Prostate gland (tissue), 2 donors: ENCODE results near the gene CD200. TPM values are rescaled to one million over a fixed set of nuclear protein-coding genes. Genes with fewer than 3 reads are reported as not detected.

Source experiments
- DNase-seq: peaks from one replicate; pipeline ENCODE4 v3.0.0-alpha.2; 2019; ENCODE audit warnings: low spot score
- H3K27ac ChIP-seq, 2 donors: fragments of 200-600 bp; sonication (generic); 2 replicates each; pipeline ENCODE4 v1.5.1; 2017 to 2019
- H3K27me3 ChIP-seq: fragments of 200-600 bp; sonication (generic); replicated peaks from 2 replicates; pipeline ENCODE4 v1.5.1; 2019; ENCODE audit not compliant: insufficient read depth
- H3K36me3 ChIP-seq, 2 donors: fragments of 200-600 bp; sonication (generic); 1 replicate in 1 of 2; 2 replicates in 1 of 2; pipeline versions ENCODE4 v1.5.1 to v1.8.1; 2017 to 2019
- H3K4me1 ChIP-seq: fragments of 200-600 bp; sonication (generic); replicated peaks from 2 replicates; pipeline ENCODE4 v1.5.1; 2019
- H3K4me3 ChIP-seq, 2 donors: fragments of 200-600 bp; sonication (generic); 2 replicates each; pipeline ENCODE4 v1.5.1; 2017 to 2019
- H3K9me3 ChIP-seq: fragments of 200-600 bp; sonication (generic); 2 replicates; pipeline ENCODE4 v1.5.1; 2017
- CTCF ChIP-seq, 4 experiments: fragments of 200-600 bp in 2 of 4; fragments of 450-650 bp in 2 of 4; sonication (generic) in 2 of 4; IDR thresholded peaks; 1 replicate in 3 of 4; 2 replicates in 1 of 4; pipeline ENCODE4 v1.5.1; 2016 to 2019; ENCODE audit warnings: antibody characterized with exemption in 4 of 4, mild to moderate bottlenecking in 2 of 4, moderate library complexity in 2 of 4
- POLR2A ChIP-seq: fragments of 450-650 bp; IDR thresholded peaks from one replicate; pipeline ENCODE4 v1.6.1; 2016; ENCODE audit warnings: antibody characterized with exemption, mild to moderate bottlenecking
- POLR2AphosphoS5 ChIP-seq: sonication (generic); formaldehyde crosslinking; IDR thresholded peaks from one replicate; pipeline ENCODE4 v1.6.1; 2017; ENCODE audit warnings: antibody characterized with exemption
- WGBS: methylation state at CpG from one replicate; pipeline ENCODE4 v1.1.5; 2018; 5-methylcytosine and 5-hydroxymethylcytosine counted together
- intact Hi-C: fragments of 100-400 bp; cut with DNase I; formaldehyde crosslinking; loops from one replicate; pipeline ENCODE4 v1.14.2; 2022
- total RNA-seq, 2 donors: library from RNA; depleted of rRNA; stranded (reverse); fragments of >200 nt; gene quantifications; one replicate each; pipeline ENCODE4 v1.1.0, GENCODE V29; 2016

The CD200 gene
- total RNA-seq, 2 donors from 2014 or later, result 5.2 to 6.3 TPM

- no peak overlapping the region for H3K27ac ChIP-seq
- no peaks in the 10 kb centered on the region for H3K9me3 ChIP-seq
- H3K4me3 ChIP-seq, result no peak overlapping the region
- H3K36me3 ChIP-seq, result no peaks in the 10 kb centered on the region
- intact Hi-C loops, result no loop called here
- H3K4me1 ChIP-seq, result no peaks in the 10 kb centered on the region
- no peak for DNase-seq
- no peak for TF ChIP-seq CTCF (IDR thresholded peaks at IDR 0.05)
- no peak for TF ChIP-seq POLR2AphosphoS5
- TF ChIP-seq POLR2A, result no peak
- WGBS, result 46% methylated on average over 2 of the region's 2 CpGs
- no peaks in the 10 kb centered on the region for H3K27me3 ChIP-seq
Measured at GRCh38 chr3:112350018-112350810, 17.3 kb downstream of the CD200 start.

- H3K9me3 ChIP-seq, result no peaks in the 10 kb centered on the region
- no peaks in the 10 kb centered on the region for H3K36me3 ChIP-seq
- TF ChIP-seq POLR2AphosphoS5, result no peak
- no peaks in the 10 kb centered on the region for H3K27me3 ChIP-seq
- no peak overlapping the region for H3K4me3 ChIP-seq
- intact Hi-C loops, result no loop called here
- H3K27ac ChIP-seq, result no peak overlapping the region
- 19% methylated on average over 1 of the region's 1 CpG for WGBS
- no peak for DNase-seq
- no peaks in the 10 kb centered on the region for H3K4me1 ChIP-seq
Measured at GRCh38 chr3:112351036-112351435, 18.1 kb downstream of the CD200 start.

- no peak for DNase-seq
- Histone ChIP-seq H3K4me1 (no peaks in the 10 kb centered on the region), H3K4me3 (no peak overlapping the region), H3K36me3 (no peaks in the 10 kb centered on the region), H3K27me3 (no peaks in the 10 kb centered on the region), H3K9me3 (no peaks in the 10 kb centered on the region), H3K27ac (no peak overlapping the region)
- no peak for TF ChIP-seq POLR2AphosphoS5
- no peak for TF ChIP-seq CTCF (IDR thresholded peaks at IDR 0.05)
- no peak for TF ChIP-seq POLR2A
- intact Hi-C loops, result no loop called here
- 40% methylated on average over 2 of the region's 2 CpGs for WGBS
Measured at GRCh38 chr3:112351823-112352222, 18.9 kb downstream of the CD200 start.

- intact Hi-C loops, result no loop called here
- no peak for TF ChIP-seq POLR2AphosphoS5
- TF ChIP-seq POLR2A, result no peak
- TF ChIP-seq CTCF (IDR thresholded peaks at IDR 0.05), result no peak
- Histone ChIP-seq H3K27ac (no peak overlapping the region), H3K4me3 (no peak overlapping the region), H3K27me3 (no peaks in the 10 kb centered on the region), H3K9me3 (no peaks in the 10 kb centered on the region), H3K4me1 (no peaks in the 10 kb centered on the region), H3K36me3 (no peaks in the 10 kb centered on the region)
- 68% methylated on average over 5 of the region's 5 CpGs for WGBS
- no peak for DNase-seq
Measured at GRCh38 chr3:112352720-112353119, 19.8 kb downstream of the CD200 start.

- WGBS, result 86% methylated on average over 3 of the region's 3 CpGs
Measured at GRCh38 chr3:112353365-112353764, 20.4 kb downstream of the CD200 start.

More at GRCh38 chr3:112353365-112353764, 20.4 kb downstream of the CD200 start:
- Histone ChIP-seq H3K27ac (no peak overlapping the region), H3K27me3 (no peaks in the 10 kb centered on the region), H3K9me3 (no peaks in the 10 kb centered on the region), H3K4me1 (no peaks in the 10 kb centered on the region), H3K4me3 (no peak overlapping the region), H3K36me3 (no peaks in the 10 kb centered on the region)
- intact Hi-C loops, result no loop called here
- no peak for DNase-seq
- no peak for TF ChIP-seq CTCF (IDR thresholded peaks at IDR 0.05)
- no peak for TF ChIP-seq POLR2AphosphoS5
- no peak for TF ChIP-seq POLR2A
